ENCODE data around the gene TRAPPC8.

Gene TRAPPC8

DNA sequence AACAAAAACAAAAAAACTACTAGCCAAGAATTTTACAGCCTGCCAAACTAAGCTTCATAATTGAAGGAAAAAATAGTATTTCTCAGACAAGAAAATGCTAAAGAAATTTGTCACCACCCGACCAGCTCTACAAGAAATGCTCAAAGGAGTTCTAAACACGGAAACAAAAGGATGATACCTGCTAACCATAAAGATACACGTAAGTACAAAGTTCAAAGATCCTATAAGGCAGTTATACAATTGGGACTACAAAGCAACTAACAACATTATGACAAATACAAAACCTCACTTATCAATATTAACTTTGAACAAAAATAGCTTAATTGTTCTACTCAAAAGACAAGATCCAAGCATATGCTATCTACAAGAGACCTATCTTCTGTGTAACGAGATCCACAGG is 64.6 kb downstream of the TRAPPC8 start:
- Mint-ChIP-seq H3K4me3 (no peak overlapping the region), H3K36me3 (ENCODE audit: low read depth) (peaks cover 84% of the 10 kb centered on the region), H3K4me1 (no peaks in the 10 kb centered on the region), H3K9me3 (peaks cover 48% of the 10 kb centered on the region), H3K27ac (no peak overlapping the region), H3K27me3 (ENCODE audit: low read depth, poor library complexity) (peaks cover 7% of the 10 kb centered on the region)
- no peak for DNase-seq
- TF ChIP-seq, protein P1, sequence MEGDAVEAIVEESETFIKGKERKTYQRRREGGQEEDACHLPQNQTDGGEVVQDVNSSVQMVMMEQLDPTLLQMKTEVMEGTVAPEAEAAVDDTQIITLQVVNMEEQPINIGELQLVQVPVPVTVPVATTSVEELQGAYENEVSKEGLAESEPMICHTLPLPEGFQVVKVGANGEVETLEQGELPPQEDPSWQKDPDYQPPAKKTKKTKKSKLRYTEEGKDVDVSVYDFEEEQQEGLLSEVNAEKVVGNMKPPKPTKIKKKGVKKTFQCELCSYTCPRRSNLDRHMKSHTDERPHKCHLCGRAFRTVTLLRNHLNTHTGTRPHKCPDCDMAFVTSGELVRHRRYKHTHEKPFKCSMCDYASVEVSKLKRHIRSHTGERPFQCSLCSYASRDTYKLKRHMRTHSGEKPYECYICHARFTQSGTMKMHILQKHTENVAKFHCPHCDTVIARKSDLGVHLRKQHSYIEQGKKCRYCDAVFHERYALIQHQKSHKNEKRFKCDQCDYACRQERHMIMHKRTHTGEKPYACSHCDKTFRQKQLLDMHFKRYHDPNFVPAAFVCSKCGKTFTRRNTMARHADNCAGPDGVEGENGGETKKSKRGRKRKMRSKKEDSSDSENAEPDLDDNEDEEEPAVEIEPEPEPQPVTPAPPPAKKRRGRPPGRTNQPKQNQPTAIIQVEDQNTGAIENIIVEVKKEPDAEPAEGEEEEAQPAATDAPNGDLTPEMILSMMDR (IDR thresholded peaks at IDR 0.05): no peak

DNA sequence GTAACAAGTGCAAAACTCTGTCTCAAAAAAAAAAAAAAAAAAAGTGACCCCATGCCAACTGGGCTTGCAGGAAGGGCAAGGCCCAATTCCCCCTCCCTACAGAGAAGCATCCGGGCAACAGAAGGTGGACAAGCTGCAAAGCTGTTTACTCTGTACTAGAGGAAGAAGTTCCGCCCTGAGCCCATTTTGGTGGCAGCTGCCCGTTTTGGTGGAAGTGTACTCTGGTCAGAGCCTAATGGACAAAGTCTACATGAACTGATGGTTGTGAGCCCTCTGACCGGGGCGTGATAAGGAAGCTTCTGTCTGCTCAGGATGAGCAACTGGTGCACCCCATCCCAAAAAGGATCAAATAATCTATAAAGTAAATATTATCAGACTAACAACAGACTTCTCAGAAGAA is 65.0 kb downstream of the TRAPPC8 start:
- H3K27me3 Mint-ChIP-seq (ENCODE audit: low read depth, poor library complexity): peaks cover 7% of the 10 kb centered on the region
- no peak for DNase-seq
- peaks cover 84% of the 10 kb centered on the region for H3K36me3 Mint-ChIP-seq (ENCODE audit: low read depth)
- peaks cover 45% of the 10 kb centered on the region for H3K9me3 Mint-ChIP-seq
- TF ChIP-seq, protein P1 (IDR thresholded peaks at IDR 0.05): no peak
- H3K4me1 Mint-ChIP-seq: no peaks in the 10 kb centered on the region
- no peak overlapping the region for H3K27ac Mint-ChIP-seq
- H3K4me3 Mint-ChIP-seq: no peak overlapping the region

DNA sequence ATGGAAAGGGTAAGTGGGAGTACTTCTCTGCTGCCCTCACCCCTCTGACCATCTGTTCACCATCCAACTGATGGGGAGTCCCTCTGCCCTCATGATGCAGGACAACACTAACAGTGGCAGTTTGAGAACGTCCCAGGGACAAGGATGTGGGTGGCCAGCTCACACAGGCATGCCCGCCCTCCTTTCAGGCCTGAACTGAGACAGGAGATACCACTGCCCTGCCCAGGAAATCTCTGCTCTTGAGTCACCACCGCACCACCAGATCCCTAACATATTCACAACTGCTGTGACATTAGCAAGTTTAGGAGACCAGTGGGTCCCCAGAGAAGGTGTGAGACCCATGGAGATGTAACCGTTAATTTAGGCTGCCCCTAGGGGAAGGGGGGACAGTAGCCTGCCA is 66.2 kb downstream of the TRAPPC8 start:
- no peak for DNase-seq
- no peak overlapping the region for H3K27ac Mint-ChIP-seq
- no peak overlapping the region for H3K4me3 Mint-ChIP-seq
- H3K27me3 Mint-ChIP-seq (ENCODE audit: low read depth, poor library complexity): peaks cover 3% of the 10 kb centered on the region
- TF ChIP-seq, protein P1 (IDR thresholded peaks at IDR 0.05): no peak
- H3K4me1 Mint-ChIP-seq: no peaks in the 10 kb centered on the region
- H3K36me3 Mint-ChIP-seq (ENCODE audit: low read depth): peaks cover 88% of the 10 kb centered on the region
- peaks cover 38% of the 10 kb centered on the region for H3K9me3 Mint-ChIP-seq

DNA sequence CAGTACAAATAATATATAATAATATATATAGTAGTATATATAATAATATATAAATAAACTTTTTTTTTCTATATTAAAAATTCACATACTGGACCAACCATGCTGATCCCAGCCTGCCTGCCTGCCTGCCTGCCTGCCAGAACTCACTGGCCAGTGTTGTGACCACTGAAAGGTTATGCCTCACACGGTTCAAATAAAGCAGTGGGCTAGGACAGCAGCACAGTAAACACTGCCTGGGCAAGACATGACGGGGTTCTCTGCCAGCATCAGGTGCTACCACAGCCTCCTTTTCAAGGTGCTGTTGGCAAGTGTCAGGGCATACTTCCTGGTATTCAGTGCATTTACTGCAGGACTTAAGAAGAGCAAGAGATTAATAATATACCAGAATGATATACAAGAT is 67.6 kb downstream of the TRAPPC8 start:
- no peak overlapping the region for H3K4me3 Mint-ChIP-seq
- TF ChIP-seq, protein P1 (IDR thresholded peaks at IDR 0.05): no peak
- peaks cover 24% of the 10 kb centered on the region for H3K9me3 Mint-ChIP-seq
- H3K27ac Mint-ChIP-seq: peak overlapping the region; percentile 27
- no peaks in the 10 kb centered on the region for H3K4me1 Mint-ChIP-seq
- DNase-seq: no peak
- H3K36me3 Mint-ChIP-seq (ENCODE audit: low read depth): peaks cover 85% of the 10 kb centered on the region
- H3K27me3 Mint-ChIP-seq (ENCODE audit: low read depth, poor library complexity): peaks cover 3% of the 10 kb centered on the region

DNA sequence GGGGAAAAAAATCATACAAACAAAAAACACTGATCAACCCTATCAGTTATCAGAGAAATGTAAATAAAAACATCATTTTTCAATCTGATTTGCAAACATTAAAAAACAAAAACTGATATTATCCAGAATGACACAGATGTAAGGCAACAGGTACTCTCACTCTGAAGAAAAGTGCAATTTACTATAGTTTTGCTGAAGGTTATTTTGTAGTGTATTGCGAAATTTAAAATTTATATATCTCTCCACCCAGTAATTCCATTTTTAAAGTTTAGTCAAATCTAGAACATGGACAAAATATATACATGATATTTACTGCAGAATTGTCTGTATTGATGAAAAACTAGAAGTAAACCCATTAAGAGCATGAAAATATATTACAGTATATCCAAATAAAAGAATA is 79.8 kb downstream of the TRAPPC8 start:
- peaks cover 38% of the 10 kb centered on the region for H3K36me3 Mint-ChIP-seq (ENCODE audit: low read depth)
- H3K27me3 Mint-ChIP-seq (ENCODE audit: low read depth, poor library complexity): no peaks in the 10 kb centered on the region
- no peaks in the 10 kb centered on the region for H3K4me1 Mint-ChIP-seq
- DNase-seq: no peak
- H3K9me3 Mint-ChIP-seq: no peaks in the 10 kb centered on the region
- H3K27ac Mint-ChIP-seq: no peak overlapping the region
- H3K4me3 Mint-ChIP-seq: no peak overlapping the region
- TF ChIP-seq, protein P1 (IDR thresholded peaks at IDR 0.05): no peak

DNA sequence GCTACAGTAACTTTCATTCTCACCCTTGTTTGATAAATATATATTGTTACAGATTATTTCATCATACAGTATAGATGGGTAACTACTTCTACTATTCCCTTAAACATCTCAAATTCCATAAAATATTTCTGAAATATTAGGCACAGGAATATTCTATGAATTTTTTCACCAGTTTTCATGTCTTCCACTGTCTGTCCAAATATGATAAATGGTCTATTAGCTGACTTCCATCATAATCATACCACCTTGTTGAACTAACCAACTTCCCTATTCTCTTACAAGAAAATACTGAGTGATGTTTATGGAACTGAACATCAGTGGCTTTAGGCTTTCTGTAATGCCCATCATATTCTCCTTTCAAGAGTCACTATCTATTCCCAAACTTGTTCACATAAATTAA is 82.4 kb downstream of the TRAPPC8 start:
- Mint-ChIP-seq H3K4me3 (no peak overlapping the region), H3K9me3 (no peaks in the 10 kb centered on the region), H3K27me3 (ENCODE audit: low read depth, poor library complexity) (no peaks in the 10 kb centered on the region), H3K36me3 (ENCODE audit: low read depth) (peaks cover 39% of the 10 kb centered on the region), H3K4me1 (no peaks in the 10 kb centered on the region), H3K27ac (no peak overlapping the region)
- no peak for DNase-seq
- TF ChIP-seq, protein P1 (IDR thresholded peaks at IDR 0.05): no peak
